Medulla oblongata (tissue), 1 donor: ENCODE results near the gene IKZF3.

Experiments used
- DNase-seq: peaks from one replicate; pipeline ENCODE4 v3.0.0-alpha.2; 2015; ENCODE audit errors: extremely low spot score

The IKZF3 gene

DNA sequence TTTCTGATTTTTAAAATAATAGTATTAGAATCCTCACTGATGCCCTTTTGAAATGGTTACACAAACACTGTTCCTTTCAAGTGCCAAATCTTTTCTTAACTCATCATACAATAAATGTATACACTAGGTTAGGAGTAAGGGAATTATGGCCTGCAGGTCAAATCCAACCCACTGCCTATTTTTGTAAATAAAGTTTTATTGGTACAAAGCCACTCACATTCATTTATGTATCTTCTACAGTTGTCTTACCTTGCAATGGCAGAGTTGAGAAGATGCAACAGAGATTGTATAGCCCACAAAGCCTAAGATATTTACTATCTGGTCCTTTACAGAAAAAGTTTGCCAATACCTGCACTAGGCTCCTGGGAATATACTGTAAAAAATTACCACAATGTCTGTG, 47.8 kb downstream of the IKZF3 start:
- no peak for DNase-seq

DNA sequence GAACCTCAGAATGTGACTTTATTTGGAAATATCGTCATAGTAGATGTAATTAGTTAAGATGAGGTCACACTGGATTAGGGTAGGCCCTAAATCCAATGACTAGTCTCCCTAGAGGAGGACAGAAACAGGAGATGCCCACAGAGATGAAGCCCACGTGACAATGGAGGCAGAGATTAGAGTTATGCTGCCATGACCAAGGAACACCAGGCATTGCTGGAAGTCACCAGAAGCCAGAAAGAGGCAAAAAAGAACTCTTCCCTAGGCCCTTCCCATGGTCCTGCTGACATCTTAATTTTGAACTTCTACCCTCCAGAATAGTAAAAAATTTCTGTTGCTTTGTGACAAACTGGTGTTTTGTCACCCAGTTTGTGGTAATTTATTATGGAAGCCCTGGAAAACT, 49.6 kb downstream of the IKZF3 start:
- DNase-seq: no peak

DNA sequence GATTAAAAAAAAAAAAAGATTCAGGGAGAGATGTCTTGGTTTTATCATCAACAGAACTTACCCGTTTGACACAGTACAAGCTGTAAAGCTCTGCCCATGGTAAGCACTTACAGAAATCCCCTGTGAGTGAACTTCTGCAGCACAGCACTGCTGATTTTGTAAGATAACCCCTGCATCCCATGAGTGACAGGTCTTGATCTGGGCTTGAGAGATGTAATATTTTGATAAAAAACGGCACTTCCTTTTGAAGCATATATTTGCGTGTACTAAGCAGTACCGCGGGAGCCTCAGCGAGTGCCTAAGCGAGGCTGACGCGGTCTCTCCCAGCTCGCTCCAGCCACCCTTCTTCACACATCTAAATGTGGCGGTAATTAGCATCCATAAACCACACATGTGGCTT, 50.5 kb downstream of the IKZF3 start:
- no peak for DNase-seq

DNA sequence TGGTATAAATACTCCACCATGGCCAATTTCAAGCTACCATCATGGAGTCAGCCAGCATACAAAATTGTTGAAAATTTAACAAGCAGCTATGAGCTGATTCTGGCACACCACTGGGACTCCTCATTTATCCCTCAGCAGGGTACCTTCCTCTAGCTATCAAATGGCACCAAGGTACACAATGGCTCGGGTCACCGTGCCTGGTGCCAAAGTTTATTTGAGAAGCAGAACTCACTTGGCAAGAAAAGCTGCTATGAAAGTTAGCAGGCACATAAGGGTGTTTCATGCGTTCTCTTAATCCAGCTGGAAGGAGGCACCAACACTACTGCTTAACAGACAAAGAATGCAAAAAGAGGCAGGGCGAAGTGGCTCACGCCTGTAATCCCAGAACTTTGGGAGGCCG, 51.6 kb downstream of the IKZF3 start:
- DNase-seq: no peak

DNA sequence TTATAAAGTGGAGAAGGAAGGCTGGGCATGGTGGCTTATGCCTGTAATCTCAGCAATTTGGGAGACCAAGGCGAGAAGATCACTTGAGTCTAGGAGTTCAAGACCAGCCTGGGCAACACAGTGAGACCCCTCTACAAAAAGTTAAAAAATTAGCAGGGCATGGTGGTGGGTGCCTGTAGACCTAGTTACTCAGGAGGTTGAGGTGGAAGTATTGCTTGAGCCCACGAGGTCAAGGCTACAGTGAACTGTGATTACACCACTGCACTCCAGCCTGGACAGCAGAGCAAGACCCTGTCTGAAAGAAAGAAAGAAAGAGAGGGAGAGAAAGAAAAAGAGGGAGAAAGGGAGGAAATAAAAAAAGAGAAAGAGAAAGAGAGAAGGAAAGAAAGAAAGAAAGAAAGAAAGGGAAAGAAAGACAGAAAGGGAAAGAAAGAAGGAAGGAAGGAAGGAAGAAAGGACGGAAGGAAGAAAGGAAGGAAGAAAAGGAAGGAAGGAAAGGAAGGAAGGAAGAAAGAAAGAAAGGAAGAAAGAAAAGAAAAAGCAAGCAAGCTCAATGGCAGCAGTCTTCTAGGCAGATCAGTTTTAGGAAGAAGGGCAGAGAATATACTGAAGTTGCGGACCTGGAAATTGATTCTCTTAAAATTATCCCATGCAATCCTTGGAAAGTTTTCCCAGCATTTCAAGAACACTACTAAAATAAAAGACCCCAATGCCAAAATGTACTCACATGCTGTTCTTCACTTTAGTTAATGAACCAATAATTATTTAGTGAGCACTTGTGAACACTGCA, 53.0 kb downstream of the IKZF3 start:
- DNase-seq: no peak

DNA sequence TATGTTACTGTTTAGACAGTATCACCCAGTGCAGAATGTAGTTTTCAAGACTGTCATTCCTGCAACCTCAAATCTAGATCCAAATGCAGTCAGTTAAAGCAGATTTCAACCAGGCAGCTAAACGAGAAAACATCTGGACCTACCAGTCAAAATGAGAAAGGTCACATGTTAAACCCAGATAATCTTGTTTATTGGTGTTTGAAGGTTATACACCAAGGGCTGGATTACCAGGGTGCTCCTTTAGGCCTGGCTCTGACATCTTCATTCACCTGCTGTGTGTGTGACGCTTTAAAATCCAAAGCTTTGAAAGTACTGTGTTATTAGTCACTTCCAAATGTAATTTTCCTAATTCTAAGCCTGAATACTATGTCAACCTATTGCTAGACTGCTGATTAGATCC, 54.9 kb downstream of the IKZF3 start:
- DNase-seq: no peak

- no peak for DNase-seq
Observed at GRCh38 chr17:39808409-39808997, 55.6 kb downstream of the IKZF3 start.

GRCh38 chr17:39804839-39805238, 59.3 kb downstream of the IKZF3 start:
- DNase-seq: no peak

GRCh38 chr17:39801055-39801454, 63.1 kb downstream of the IKZF3 start:
- DNase-seq: no peak

- no peak for DNase-seq
Observed at GRCh38 chr17:39800540-39800939, 63.6 kb downstream of the IKZF3 start.

DNA sequence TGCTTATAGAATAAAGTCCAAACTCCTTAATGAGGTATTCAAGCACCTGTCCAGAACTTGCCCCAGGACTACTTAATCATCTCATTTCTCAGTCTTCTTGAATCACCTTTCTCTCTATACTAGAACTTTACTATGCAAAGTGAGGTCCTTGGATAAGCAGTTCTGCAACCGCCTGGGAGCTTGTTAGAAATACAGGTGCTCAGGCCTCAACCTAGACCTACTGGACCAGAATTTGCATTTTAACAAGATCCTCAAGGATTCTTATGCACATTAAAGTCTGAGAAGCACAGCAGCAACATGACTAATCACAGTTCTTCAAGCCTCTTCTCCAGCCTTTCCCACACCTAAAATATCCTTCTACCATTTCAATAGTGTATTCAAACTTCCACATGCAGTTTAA, 64.7 kb downstream of the IKZF3 start:
- no peak for DNase-seq

- DNase-seq: no peak
Observed at GRCh38 chr17:39794249-39794970, 69.7 kb downstream of the IKZF3 start.

GRCh38 chr17:39793301-39793872, 70.7 kb downstream of the IKZF3 start:
- DNase-seq: no peak

DNA sequence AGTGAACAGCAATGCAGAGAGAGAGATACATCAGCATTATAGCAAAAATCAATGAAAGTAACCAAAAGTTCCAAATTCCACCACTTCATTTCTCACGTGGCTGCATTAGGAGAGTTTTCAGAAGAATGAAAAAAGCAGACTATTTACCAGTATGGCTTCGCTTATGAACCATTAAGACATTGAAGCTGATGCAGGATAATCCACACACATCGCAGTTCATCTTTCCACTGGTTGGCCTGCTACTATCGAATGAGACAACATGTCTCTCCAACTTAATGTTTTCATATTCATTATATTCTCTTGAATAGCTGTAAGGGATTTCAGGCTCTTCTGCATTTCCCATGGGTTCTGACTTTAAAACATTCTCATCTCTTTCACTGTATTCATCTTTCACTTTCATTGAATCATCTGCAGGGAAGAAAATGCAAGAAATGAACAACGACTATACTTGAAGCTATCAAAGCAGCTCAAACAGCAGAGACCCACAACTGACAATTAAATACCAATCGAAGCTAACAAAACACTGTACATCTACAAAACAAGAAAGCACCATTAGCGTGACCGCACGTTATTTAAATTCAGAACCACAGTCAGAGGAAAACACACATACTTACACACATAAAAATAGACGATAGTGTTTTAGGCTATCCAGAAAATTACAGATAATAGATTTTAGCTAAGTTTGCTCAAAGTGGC, 71.4 kb downstream of the IKZF3 start:
- no peak for DNase-seq

DNA sequence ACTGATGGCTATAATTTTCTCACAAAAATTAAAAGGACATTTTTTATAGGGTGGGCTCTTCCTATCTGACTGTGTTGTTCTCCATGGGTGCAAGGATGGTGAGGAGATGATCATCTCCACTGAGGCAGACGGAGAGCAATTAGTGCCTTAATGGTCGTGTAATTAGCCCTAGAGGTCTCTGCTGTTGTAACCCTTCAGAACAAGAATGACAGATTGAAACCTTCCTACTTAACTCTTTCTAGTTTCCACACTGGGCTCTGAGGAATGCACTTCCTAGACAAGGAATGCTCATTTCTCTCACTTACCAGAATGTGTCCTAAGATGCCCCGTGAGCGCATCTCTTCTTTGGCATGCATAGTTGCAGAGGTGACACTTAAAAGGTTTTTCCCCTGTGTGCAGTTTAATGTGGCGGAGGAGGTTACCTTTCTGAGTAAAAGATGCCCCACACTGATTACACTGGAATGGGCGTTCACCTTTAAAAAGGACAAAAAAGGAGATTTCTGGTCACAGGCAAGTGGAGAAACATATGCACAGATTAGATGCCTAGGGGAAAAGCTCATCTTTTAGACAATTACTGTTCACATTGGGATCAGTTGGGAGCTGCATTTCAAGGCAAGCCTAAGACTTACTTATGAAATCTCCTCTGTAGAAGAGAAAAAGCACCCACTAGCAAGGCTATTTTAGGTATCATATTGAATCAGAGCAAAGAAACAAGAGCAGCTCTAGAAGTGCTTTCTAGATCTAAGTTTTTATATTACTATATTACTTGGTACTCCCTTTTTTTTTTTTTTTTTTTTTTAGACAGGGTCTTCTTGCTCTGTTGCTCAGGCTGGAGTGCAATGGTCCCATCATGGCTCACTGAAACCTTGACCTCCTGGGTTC, 72.8 kb downstream of the IKZF3 start:
- no peak for DNase-seq

DNA sequence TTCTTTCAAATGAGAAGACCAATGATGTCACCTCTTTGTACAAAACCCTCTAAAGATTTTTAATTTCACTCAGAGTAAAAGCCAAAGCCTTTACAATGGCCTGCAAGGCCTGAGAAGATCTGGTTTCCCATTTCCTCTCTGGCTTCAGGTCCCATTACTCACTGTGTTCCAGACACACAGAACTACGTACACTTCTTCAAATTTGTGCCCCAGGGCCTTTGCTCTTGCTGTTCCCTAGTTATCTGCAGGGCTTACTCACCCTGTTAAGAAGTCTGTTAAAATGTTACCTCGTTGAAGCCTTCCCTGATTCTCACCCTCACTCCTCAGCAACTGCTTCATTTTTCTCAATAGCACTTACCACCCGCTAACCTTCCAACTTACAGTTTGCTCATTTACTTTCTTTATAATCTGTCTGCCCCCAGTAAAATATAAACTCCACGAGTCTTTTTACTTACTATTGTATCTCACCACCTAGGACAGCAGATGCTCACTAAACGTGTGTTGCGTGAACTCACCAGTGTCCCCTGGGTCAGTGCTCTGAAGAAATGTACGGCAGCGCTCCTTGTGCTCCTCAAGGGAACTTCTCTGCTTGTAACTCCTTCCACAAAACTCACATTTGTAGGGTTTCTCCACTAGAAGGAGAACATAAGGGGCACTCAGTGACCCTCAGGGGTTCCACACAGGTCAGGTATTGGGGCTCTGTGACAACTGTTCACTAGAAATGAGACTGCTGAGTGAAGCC, 76.2 kb downstream of the IKZF3 start:
- DNase-seq: no peak

GRCh38 chr17:39787041-39787440, 77.1 kb downstream of the IKZF3 start:
- no peak for DNase-seq

DNA sequence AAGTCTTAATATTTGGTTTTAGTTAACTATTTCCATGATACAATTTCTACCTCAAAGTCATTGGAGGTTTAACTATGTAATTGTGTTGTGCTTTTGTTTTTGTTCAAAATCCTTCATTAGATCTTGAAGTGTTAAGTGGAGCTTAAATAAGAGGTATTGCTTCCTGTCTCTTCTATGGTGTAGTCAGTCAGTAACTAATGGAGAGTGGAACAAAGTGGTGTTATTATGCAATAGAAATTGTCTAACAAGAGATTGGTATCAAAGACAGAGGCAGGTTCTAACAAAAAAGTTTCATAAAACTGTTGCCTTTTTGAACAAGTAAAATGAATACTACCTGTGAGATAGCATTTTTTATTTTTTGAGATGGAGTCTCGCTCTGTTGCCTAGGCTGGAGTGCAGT, 81.1 kb downstream of the IKZF3 start:
- no peak for DNase-seq

DNA sequence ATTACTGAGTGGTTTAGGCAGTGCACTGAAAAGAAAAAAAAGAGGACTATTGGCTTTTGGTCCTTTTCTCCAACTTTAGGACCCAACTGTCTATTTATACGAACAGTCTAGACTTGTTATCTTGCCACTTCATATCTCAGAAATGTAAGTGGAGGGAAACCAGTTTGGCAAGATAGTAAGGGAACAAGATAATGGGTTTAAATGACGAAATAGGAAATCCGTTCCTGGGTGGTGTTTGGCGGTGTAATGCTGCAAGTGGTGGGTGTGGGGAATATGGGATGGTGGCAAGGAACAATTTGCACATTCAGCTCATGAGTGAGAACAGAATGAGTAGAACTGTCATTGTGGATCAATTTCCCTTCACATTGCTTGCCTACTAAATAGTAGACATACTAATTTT, 81.6 kb downstream of the IKZF3 start:
- DNase-seq: no peak

DNA sequence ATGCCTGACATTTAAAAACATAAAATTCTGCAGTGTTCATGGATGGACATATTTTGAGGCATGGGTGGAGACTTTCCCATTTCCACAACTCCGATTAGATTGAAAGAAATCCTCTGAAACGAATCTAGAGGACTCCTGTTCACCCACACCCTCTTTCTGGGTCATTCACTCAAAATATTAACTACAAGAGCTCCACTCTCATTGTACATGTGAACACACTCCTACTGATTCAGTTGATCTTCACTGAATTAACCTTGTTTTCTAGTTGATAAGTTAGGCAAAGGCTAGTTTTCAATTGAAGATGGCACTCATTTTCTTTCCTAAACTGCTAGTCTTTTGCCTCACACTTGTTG, 82.3 kb downstream of the IKZF3 start:
- DNase-seq: no peak
